Embryonic facial prominence (tissue), 1 donor: Measurements from ENCODE around the gene KDM4B.

ENCODE experiments used
- DNase-seq: peaks from one replicate; pipeline ENCODE4 v3.0.0-alpha.2; 2016; ENCODE audit errors: extremely low spot score

KDM4B gene

DNA sequence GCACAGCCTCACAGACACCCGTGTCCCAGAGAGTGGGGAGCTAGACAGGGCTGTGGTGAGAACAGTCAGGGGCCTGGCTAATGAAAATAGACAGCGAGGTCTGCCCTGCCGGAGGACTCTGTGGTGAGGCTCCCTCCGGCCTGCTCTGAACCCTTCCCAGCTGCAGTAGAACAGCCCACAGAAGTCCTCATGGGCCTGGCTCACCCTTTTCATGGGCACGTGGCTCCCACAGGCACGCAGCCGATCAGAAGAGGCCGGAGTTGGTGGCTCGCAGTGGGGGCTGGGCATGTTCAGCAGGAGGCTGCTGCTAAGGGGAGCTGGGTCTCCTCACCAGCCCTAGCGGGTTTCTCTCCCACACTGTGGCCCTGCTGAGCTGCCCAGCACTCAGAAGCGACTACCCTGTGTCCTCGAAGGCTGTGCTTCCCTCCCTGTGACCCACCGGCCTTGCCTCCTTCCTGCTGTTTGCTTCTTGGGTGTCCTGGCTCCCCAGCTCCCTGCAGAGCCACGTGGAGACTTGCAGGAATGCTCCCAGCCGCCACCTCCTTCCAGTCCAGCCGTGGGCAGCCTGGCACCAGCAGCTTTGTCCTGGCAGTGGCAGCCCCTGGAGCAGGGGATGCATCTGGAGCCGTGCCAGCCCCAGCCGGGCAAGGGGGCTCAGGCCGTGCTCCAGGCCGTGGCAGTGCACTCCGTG, 138.7 kb downstream of the KDM4B start:
- no peak for DNase-seq

DNA sequence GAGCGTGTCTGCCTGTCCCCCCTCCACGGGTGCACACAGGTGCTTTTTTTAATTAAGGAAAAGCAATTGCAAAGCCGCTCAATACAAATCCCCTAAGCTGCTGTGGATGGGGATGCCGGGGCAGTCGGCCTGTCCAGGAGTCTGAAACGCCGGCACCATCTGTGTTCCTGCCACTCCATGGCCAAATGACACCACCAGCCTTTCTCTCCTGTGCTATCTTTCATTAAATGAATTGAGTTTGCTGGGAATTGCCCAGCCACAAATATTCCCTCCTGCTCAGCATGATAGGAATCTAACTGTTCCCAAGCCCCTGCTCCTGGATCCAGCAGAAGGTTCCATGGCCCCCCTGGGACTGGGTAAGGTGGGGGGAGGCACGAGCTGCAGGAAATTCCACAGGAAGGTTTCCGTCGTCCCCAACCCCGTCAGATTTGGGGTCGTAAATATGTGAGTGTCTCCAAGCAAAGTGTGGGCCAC, 139.2 kb downstream of the KDM4B start:
- DNase-seq: no peak

- no peak for DNase-seq
These were observed 140.0 kb downstream of the KDM4B start for GRCh38 chr19:5108866-5109265.

- no peak for DNase-seq
These were observed 140.6 kb downstream of the KDM4B start for GRCh38 chr19:5109560-5109959.

DNA sequence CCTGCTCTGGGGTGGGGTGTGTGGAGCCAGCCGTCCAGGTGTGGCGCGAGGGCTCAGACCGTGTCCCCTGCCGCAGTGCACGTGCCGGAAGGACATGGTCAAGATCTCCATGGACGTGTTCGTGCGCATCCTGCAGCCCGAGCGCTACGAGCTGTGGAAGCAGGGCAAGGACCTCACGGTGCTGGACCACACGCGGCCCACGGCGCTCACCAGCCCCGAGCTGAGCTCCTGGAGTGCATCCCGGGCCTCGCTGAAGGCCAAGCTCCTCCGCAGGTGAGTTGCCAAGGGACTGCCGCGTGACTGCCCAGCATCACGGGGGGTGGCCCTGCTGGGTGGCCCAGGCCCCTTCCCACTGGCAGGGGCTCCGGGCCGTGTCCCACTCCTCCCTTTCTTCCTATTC, 141.6 kb downstream of the KDM4B start:
- no peak for DNase-seq

- no peak for DNase-seq
These were observed 142.1 kb downstream of the KDM4B start for GRCh38 chr19:5111051-5111450.

GRCh38 chr19:5112175-5112574, 143.3 kb downstream of the KDM4B start:
- no peak for DNase-seq

DNA sequence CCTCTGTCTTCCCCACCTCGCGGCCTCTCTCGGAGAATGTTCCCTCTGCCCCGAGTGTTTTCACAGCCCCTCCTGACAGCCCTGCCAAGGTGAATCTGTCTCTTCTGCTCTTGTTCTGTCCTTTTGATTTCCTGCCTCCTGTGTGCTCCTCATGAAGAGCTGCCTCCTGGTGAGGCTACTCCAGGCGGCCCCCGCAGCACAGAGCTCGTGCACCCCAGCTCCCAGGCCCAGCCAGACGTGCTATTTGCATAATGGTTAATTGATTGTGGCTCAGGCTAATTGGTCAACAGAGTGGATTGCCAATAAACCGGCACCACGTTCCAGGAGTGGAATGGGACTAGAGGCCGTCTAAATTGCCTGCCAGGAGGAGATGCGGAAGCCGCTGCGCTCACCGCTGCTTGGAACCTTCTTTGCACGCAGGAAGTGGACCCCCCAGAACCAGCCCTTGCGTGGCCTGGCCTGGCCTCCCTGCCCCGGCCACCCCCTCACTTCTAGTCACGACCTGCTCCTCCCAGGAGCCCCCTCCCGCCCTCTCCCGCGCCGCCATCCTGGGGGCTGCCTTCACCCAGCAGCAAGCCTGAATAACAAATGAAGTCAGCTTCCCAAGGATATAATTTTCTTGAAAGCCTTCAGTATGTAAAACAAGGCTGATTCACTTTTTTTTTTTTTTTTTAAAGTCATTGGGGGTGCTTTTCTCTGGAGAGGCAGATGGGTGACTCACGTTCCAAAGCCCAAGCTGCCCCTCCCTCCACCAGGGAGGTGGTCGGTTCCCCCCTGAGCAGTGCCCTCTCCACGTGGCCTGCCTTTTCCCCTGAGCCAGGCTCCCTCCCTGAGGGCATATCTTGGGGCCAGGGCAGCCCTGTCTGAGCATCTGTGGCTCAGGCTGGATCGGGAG, 144.0 kb downstream of the KDM4B start:
- DNase-seq: no peak

GRCh38 chr19:5113633-5114586, 145.0 kb downstream of the KDM4B start:
- no peak for DNase-seq

DNA sequence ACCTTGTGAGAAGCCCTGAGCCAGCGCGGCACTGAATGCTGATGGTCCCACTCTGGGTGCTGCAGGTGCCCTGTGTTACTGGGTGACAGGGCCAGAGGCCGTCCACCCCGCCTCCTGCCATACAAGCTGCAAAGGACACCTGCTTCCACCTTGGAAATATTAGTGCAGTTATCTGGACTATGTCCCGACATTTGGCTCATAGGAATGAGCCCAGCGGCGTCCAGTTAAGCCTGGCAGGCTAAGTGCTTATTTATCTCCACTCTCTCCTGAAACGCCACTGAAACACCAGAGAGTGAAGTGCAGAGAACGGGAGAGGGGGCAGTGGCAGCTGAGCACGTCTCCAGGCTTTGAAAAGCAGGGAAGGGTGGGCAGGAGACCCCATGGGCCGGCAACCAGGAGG, 145.8 kb downstream of the KDM4B start:
- no peak for DNase-seq

- no peak for DNase-seq
These were observed 146.4 kb downstream of the KDM4B start for GRCh38 chr19:5115351-5115750.

- DNase-seq: no peak
These were observed 146.9 kb downstream of the KDM4B start for GRCh38 chr19:5115771-5116202.

GRCh38 chr19:5116292-5116691, 147.4 kb downstream of the KDM4B start:
- DNase-seq: no peak

GRCh38 chr19:5117421-5117820, 148.5 kb downstream of the KDM4B start:
- no peak for DNase-seq

DNA sequence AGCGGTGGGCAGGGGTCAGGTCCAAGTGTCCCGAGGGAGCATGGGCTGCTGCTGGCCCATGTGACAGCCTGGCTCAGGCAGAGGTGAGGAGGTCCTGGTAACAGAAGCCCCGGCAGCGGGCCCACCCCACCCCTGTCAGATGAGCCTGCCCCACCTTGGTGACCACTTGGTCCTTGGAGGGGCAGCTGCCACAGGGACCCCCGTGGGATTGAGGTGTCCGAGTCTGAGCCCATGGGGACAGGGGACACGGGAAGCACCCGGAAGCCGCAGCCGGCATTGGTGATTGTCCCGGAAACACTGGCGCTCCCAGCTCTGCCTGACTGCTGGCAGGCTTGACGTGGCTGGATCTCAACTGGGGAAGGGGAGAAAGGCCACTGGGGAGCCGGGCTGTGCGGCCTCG, 149.1 kb downstream of the KDM4B start:
- DNase-seq: no peak

DNA sequence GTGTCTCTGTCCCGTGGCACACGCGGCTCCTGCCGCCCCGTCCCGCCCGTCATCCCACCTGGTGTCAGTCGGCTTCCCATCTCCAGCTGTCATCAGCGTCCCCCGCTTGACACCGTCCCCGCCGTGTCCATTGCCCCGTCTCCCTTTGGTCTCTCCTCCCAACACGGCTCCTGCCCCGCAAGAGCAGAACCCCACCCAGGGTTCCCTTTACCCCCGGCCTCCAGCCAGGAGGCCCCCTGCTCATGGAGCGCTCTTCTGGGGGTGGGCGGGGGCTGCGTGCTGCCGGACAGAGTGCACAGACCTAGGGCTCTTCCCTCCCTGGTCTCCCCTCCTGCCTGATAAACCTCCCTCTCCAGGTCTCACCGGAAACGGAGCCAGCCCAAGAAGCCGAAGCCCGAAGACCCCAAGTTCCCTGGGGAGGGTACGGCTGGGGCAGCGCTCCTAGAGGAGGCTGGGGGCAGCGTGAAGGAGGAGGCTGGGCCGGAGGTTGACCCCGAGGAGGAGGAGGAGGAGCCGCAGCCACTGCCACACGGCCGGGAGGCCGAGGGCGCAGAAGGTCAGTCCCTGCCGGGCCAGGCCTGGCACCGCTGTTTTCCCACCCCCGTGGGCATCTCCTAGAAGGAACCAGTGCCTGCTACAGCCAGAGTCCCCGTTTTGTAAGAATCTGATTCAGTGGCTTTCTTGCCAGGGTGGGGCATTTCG, 150.5 kb downstream of the KDM4B start:
- DNase-seq: no peak

DNA sequence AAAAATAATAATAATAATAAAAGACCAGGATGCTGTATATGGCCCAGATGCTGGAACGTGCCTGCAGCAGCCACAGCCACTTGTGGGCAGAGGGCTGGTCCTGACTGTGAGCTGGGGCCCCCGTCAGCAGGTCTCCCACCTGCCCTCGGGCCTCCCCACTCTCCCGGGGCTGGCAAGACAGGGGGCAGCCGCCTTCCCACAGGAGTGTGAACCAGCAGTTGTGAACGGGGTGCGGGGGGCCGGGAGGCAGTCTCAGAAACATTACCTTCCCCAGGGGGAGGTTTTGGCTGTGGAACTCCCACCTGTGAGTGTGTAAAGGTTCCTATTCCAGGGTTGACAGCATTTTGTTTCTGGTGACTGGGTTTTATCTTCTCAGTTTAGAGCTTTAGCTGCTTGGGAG, 151.4 kb downstream of the KDM4B start:
- DNase-seq: no peak

DNA sequence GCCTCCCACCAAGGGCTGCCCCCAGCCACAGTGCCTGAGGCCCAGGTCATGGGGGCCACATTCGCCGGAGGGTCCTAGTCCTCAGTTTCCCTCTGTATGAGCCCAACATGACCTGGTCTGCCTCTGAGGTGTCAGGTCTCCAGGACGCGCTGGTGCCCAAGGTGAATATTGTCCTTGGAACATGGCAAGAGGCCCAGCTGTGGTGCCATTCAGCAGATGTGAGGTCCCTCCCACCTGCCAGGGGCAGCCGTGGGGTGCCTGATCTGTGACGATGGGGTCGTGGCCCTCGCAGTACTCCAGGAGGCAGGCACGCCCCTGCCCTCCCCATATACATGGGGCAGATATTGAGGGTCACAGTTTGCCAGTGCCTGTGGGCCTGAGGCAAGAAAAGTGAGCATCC, 151.9 kb downstream of the KDM4B start:
- DNase-seq: no peak

DNA sequence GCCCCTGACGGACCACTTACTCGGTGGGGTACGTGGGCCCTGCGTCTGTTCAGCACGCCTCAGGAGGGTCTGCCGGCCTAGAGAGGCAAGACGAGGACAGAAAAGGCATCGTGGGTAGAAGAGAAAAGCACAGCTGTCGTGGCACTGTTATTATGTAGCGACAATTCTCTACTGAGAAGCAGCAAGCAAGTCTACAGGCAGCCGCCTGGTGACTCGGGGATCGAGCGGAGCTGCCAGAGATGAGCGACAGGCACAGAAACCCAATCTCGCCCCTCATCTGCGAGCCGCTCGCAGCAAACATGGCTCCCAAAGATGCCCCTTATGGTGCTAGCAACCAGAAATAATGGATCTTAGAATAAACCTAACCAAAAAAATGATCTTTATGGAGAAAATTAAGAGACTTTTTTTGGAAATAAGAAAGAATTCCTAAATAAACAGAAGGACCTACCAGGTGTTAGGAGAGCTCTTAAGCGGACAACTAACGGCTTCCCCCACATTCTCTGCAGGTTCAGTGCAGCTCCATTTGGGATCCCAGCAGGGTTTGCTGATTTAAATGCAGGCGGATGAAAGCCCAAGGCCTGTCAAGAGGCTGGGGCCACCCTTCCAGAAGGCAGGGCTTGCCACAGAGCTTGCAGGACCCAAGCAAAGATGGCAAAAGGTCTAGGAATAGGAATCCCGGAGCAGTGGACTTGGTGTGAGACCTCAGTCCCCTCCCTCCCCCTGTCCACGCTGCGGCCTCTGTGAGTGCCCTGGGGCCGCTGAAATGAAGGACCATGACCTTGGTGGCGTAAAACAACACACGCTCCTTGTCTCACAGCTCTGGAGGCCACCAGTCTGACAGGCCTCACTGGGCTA, 152.6 kb downstream of the KDM4B start:
- no peak for DNase-seq

DNA sequence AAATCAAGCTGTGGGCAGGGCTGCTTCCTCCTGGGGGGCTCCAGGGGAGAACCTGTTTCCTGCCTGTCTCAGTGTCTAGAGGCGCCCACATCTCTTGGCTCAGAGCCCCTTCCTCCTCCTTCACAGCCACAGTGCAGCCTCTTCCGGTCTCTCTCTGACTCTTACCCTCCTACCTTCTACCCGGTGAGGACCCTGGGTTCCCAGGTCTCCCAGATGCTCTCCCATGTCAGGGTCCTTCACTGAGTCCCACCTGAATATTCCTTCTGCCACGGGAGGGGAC, 153.1 kb downstream of the KDM4B start:
- DNase-seq: no peak
